GM11168 (cell line): ENCODE data around the gene CHRND.

Experiments
- in situ Hi-C: fragments of 300-500 bp; cut with MboI; formaldehyde crosslinking; loops from one replicate; pipeline ENCODE4 v1.12.0; 2022; ENCODE audit warnings: low sequenced_read_pairs; ENCODE audit not compliant: unreplicated experiment

CHRND gene

DNA sequence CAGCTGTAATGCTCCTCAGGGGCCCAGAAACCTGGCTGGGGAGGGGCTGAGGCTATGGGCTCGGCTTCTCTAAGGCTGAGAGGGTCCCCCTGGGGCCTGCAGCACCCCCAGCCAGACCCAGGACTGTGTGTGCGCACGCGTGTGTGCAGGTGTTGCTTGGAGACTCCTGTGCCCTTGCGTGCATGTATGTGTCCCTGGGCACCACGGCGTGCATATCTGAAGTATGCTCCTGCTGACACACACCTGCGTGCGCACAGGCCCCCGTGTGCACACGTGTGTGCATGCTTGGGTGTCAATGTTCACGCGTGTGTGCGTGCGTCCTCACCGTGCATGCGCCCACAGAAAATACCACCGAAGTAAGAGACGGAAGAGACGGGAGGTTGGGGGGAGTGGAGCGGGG, 23.4 kb upstream of the CHRND start:
- in situ Hi-C loops: no loop called here

DNA sequence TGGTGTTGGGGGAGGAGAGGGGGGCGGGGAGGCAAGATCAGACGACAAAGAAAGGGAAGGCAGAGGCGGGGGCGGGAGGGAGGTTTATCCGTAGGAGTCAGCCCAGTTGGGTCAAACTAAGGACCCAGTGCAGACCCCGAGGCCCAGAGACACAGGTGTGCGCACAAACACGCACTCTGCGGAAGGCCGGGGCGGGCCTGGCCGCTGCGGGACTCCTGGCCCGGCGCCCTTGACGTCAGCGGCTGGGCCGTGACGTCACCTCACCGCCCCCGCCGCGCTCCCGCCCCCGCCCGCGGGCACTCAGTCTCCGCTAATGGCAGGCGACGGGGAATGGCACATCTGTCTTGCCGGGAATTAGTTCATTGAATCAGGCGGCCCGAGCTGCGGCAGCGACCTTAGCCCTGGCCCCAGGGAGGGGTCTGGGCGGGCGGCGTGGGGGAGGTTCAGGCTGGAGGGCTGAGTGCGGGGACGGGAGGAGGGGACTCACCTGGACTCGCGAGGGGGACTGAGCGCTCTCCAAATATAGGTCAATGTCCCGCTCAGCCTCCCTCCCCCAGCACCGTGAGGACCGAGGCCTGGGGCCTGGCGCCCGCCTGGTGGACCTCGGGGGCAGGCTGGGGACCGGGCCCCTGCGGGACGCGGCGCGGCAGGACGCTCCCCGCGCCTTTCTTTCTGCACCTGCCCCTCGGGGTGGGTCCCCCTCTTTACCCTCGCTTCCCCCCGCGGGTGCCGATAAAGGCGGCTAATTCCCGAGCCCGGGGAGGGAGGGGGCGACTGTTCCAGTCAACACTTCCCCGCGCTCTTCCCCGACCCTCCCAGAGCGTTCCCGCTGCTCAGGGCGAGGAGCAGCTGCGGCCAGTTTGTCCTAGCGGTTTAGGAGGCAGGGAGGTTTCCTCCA, 22.8 kb upstream of the CHRND start:
- in situ Hi-C loops: no loop called here

DNA sequence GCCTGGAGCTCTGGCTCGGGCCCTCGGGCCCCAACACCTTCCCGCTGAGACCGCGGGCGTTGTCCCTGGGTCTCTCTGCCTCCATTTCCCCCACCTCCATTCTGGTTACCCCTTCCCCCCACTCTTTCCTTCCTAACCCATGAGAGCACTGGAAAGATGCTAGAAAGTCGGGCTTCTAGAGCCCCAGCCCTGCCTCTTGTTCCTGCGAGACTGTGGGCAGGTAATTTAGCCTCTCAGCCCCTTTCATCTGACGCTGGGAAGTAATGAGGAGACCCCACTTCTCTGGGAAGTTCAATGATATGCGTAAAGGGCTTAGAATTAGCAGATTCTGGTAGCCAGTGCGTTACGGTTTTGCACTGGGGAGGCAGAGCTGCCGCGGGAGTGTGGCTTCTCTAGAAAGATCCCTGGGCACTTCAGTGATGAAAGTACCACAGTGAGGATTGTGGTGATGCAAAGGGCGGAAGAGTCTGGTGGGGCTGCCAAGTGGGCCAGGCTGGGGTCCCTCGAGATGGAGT, 22.1 kb upstream of the CHRND start:
- in situ Hi-C loops: no loop called here

DNA sequence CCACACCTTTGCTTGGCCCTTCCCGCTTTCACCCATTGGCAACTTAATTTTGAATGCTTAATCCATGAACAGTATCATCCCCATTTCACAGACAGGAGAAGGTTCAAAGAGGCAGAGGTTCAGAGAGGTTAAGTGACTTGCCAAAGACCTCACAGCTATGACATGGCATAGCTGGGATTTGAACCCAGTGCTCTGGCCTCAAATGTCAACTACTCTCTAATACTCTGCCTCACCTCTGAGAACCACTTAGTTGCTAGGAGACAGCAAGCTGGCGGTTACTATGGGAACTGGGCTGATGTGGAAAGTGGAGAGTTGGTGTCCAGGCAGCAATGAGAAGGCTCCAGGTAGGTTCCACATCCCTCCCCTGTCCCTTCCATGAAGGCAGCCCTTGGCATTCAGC, 21.5 kb upstream of the CHRND start:
- in situ Hi-C loops: no loop called here

DNA sequence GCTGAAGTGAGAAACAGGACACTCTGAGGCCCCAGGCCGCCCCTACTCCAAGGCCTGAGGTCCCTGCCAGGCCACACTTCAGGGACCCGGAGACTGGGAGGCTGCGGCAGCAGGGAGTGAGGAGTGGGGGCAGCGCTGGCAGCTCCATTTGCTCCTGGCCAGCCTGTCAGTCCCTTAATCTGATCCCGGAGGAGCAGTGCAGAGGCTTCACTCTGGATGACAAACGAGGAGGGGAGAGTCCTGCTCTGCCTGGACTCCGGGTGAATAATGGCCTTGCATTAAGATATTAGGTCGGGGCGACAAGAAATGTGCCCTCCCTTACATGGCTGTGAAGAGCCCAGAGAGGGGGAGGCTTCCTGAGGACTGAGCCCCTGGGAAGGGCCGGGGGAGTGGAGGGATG, 20.1 kb upstream of the CHRND start:
- in situ Hi-C loops: no loop called here

DNA sequence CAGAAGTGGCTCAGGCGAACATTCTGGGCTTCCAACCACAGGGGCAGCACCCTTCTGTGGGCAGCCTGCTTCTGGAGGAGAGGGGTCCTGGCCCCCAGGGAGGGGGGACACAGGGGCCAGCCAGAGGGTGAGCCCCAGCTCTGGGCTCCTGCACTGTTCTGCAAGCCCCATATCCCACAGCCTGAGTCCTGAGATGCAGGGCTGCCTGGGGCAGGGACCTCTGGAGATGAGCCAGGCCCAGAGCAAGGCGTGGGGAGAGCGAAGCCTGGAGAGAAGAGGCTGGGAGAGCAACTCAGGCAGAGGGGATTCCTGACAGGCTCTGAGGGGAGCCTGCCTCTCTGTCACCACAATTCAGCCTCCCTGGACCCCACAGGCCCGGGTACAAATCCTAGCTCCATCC, 19.3 kb upstream of the CHRND start:
- in situ Hi-C loops: no loop called here

DNA sequence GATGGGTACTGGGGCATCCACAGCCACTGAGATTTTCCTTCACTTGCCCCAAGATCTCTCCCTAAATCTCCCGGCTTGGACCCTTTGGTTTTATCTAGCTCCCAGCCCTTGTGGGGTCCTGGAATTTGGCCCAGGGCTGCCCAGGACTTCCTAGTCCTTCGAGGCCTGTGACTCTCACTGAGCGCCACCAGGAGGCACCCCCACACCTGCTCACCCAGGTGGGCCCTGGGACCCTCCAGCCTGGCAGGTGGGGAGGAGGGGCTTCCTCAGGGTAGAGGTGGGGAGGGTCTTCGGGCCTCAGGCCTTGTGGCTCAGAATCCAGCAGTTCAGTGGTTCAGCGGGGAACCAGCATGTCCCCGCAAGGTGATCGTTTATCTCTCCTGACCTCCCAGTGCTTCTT, 17.7 kb upstream of the CHRND start:
- in situ Hi-C loops: no loop called here

DNA sequence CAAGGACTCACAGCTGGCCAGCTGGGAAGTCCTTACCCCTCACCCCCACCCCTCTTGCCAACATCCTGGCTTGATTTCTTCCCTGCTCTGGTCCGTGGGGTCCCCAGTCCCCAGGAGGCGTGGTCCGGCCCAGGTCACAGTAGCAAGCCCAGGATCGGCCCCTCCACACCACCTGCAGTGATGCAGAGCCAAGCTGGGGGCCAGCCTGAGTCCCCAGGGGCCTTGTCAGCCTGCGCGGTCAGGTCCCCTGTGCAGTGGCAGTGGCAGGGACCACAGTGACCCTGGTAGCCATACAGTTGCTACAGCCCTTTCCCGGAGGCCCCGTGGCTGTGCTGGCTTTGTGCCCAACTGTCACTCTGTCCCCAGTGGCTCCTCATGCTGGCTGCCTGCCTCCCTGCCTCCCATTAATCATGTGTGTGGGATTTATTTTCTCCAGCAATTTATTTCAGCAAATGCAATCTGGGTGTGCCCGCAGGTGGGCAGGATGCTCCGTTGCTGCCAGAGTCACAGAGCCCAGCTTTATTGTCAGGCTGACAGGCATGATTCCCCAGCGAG, 14.5 kb upstream of the CHRND start:
- in situ Hi-C loops: no loop called here

DNA sequence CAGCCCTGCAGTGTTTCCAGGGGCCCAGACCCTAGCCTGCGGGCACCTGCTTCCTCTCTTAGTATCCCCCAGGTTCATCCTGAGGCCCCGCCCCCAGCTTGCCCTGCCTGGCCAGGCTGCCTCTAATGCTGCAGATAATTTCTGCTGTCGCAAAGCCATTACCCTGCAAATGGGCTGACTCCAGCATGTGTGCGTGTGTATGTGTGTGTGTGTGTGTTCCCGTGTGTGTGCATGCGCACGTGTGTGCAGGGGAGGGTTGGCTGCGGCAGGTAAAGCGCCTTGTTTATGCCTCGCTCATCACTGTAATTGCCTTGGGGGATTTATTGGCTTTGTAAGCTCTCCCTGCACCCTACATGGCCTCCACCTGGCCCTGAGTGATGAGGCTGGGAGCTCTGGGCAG, 13.4 kb upstream of the CHRND start:
- in situ Hi-C loops: no loop called here

DNA sequence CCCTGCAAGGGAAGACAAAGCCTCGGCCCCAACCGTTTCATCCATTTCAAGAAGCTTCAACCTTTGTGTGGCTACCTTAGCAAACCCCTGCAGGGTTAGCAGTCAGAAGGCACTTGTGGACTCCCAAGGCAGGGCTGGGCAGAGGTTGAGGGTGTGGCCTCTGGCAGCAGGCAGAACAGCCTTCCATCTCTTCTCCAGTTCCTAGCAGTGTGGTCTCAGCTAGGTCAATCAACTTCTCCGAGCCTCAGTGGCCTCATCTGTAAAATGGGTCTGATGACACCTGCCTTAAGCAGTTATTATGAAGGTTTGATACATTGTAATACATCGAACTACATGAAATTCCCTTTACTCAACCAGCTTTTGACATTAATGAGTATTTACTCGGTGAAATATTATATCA, 12.6 kb upstream of the CHRND start:
- in situ Hi-C loops: no loop called here

DNA sequence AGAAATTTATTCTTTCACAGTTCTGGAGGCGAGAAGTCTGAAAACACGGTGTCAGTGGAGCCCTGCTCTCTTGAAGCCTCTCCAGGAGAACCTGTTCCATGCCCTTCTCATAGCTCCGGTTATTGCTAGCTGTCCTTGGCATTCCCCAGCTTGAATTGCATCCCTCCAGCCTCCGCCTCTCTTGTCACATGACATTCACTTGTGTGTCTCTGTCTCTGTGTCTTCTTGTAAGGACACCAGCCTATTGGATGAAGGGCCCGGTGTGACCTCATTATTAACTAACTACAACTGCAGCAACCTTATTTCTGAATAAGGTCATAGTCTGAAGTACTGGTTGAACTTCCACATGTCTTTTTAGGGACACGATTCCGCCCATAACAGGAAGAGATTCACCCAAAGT, 10.3 kb upstream of the CHRND start:
- in situ Hi-C loops: no loop called here

DNA sequence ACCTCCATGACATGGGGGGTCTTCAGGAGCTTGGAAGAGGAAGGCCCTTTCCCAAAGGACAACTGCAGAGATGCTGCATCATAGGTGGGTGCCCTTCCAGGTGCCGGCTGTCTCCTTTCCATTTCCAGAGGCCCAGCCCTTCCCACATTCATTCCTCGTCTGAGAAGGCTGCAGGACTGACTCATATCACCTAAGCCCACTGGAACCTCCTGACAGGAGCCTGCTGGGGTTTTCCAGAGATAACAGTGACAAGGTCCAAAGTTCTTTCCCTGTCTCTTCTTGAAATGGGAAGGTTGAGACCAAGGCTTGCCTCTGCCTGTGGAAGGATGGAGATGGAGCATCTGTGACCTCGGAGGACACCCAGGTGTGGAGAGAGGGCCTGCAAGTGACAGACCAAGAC, 9.4 kb upstream of the CHRND start:
- in situ Hi-C loops: no loop called here

DNA sequence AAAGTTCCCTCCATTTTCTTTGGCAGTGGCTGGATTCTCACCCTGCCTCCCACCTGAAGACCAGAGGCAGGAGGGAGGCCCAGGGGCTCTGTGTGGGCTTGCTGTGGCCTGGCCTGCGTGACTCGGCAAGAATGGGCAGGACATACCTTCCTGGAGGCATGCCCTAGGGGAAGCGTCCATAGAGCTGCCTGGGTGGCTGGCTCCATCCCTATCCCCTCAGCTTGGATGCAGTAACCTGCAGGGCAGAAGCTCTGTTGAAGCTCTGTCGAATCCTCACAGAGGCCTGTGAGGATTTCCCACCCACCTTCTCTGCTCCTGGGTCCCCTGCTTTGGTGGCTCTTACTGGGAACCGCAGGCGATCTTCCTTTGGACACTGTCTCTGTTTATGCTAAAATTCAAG, 7.1 kb upstream of the CHRND start:
- in situ Hi-C loops: no loop called here

DNA sequence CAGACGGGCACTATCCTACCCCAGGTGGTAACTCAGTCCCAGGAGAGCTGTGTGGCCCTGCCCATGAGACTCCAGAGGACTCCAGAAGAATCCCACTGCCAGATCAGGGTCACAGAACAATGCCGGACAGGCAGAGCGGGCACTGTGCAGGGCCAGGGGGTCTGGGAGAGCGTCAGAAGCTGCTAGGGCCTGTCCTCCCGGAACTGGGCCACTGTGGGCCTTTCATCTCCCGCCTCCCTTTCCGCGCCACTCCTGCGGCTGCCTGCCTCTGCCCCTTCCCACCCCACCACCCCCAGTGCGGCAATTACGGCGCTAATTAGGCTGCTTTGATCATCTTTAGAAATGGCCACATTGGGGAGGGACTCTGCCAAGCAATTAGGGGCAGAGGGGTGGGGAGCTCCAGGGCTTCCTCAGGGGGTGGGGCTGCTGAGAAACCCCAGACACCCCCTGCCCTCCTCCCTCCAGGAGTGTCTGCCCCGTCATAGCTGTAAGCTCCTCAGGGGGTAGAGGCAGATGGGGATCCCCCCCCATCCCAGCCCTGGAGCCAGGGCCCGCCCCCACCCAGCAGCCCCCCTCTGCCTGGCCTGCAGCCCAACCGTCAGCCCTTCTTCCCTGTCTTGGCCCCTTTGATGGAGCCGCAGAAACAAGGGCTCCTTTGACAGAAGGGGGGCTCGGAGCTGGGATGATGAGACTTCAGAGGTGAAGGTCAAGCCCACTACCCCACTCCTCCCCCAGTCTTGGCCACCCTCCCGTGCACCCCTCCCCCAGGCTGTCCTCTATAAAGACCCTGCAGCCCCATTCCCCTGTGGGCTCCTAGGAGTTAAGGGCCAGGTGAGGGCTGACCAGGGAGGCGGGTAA, 6.2 kb upstream of the CHRND start, which contains the start of gene PRSS56:
Gene PRSS56, plus strand, starts transcription at position 808 of the 858 bp plus-strand sequence. CDS start 211 bp downstream, outside the sequence.
- in situ Hi-C loops: no loop called here

DNA sequence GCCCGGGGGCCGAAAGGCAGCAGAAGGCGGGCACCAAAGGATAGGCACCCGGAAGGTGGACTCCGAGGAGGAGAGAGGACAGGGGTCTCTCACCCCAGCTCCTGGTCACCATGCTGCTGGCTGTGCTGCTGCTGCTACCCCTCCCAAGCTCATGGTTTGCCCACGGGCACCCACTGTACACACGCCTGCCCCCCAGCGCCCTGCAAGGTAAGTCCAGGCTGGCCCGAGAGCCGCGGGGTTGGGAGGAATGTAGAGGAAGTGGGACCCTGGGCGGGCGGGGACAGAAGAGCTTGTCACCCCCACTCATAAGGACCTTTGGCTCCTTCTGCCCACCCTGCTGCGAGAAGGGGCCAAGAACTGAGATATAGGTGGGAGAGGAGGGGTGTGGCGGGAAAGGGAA, 5.5 kb upstream of the CHRND start:
- in situ Hi-C loops: no loop called here

DNA sequence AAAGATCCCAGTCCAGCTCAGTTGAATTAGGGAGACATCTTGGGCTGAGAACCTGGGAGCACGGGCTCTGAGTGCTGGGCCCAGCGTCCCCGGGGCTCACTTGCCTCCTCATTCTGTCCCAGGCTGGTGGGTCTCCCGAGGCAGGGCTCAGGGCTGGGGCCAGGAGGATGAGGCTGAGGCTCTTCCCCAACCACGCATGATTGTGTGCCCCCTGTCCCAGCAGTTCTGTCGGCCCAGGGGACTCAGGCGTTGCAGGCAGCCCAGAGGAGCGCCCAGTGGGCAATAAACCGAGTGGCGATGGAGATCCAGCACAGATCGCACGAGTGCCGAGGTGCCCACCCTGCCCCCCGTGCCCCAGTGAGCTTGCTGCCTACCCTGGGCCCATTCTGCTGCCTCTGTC, 4.9 kb upstream of the CHRND start:
- in situ Hi-C loops: no loop called here

DNA sequence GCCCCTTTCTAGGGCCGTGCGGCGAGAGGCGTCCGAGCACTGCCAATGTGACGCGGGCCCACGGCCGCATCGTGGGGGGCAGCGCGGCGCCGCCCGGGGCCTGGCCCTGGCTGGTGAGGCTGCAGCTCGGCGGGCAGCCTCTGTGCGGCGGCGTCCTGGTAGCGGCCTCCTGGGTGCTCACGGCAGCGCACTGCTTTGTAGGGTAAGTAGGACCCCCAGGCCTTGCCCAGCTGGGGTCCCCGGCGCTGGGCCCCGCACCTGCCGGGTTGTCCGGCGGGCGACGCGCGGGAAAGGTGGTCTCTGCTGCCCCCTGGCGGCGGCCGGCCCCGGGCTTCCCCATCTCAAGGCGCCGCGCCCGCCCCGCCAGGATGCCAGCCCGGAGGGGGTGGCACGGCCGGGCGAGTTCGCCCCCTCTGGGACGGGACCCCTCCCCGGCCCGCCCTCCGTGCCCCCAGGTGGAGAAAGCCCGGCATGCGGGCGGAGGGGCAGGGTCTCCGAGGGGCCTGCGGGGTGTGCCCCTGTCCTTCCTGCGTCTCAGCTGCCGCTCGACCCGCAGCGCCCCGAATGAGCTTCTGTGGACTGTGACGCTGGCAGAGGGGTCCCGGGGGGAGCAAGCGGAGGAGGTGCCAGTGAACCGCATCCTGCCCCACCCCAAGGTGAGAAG, 3.9 kb upstream of the CHRND start:
- in situ Hi-C loops: no loop called here

DNA sequence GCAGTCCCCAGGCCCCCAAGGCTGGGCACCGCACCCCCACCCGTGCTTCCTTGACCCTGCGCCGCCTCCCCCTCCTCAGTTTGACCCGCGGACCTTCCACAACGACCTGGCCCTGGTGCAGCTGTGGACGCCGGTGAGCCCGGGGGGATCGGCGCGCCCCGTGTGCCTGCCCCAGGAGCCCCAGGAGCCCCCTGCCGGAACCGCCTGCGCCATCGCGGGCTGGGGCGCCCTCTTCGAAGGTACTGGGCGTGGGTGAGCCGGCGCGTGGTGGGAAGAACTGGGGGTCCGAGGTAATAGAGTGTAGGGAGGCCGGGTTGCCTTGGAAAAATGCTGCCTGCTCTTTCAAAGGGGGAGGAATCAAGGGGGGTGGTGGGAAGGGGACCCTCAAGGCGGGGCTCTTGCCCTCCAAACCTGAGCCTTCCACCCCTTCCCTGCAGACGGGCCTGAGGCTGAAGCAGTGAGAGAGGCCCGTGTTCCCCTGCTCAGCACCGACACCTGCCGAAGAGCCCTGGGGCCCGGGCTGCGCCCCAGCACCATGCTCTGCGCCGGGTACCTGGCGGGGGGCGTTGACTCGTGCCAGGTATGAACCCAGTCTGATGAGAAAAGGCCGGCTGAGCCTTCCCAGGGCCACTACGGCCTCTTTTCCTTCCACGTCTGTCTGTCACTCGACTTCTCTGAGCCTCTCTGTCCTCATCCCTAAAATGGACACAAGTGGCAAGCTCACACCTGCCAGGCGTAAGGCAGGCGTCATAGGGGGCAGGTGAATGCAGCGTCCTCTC, 3.1 kb upstream of the CHRND start:
- in situ Hi-C loops: no loop called here

DNA sequence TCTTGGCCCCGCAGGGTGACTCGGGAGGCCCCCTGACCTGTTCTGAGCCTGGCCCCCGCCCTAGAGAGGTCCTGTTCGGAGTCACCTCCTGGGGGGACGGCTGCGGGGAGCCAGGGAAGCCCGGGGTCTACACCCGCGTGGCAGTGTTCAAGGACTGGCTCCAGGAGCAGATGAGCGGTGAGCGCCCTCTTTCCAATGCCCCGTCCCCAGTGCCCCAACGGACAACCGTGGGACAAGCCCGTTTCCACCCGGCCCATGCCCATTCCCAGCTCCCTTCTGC, 2.6 kb upstream of the CHRND start:
- in situ Hi-C loops: no loop called here
